Measurements from ENCODE around the gene NOP16.

DNA sequence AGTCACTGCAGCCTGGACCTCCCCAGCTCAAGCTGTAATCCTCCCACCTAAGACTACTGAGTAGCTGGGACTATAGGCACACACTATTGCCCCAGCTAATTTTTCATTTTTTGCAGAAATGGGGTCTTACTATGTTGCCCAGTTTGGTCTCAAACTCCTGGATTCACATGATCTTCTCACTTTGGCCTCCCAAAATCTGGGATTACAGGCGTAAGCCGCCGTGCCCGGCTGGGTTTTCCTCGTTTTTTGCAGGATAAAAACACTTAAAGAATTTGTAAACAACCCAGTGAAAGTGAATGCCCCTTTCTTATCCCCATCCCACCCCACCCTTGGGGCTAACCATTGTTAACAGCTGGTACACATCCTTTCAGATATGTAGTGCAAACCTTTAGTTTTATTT, 20.2 kb upstream of the NOP16 start:
- no peak for TF ChIP-seq NCOA5 (CRISPR knock-in tag; IDR thresholded peaks at IDR 0.05)
- TF ChIP-seq, protein P1, sequence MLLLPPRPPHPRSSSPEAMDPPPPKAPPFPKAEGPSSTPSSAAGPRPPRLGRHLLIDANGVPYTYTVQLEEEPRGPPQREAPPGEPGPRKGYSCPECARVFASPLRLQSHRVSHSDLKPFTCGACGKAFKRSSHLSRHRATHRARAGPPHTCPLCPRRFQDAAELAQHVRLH (CRISPR knock-in tag; IDR thresholded peaks at IDR 0.05; ENCODE audit: borderline replicate concordance, low read depth): no peak
- TF ChIP-seq TARDBP (CRISPR knock-in tag; IDR thresholded peaks at IDR 0.05): no peak
- no peak for TF ChIP-seq JUN (CRISPR knock-in tag; IDR thresholded peaks at IDR 0.05)
